NCI-H1436 treated with DMSO at 0.1 percent for 48 hours (cell line): ENCODE measurements around the gene CPSF3.

ENCODE experiments used
- DNase-seq: peaks from one replicate; lab custom pipeline; 2025; lab: John Stamatoyannopoulos, UW

The CPSF3 gene

GRCh38 chr2:9423100-9423921 is at the start of gene CPSF3, which contains the start of gene ITGB1BP1:
TSS of gene CPSF3 (plus strand) at chr2:9423654. CDS start at chr2:9423774, 120 bp downstream.
TSS of gene ITGB1BP1 (minus strand) at chr2:9423528. CDS start at chr2:9418697, 4,831 bp downstream.
- peak; percentile 67 for DNase-seq

DNA sequence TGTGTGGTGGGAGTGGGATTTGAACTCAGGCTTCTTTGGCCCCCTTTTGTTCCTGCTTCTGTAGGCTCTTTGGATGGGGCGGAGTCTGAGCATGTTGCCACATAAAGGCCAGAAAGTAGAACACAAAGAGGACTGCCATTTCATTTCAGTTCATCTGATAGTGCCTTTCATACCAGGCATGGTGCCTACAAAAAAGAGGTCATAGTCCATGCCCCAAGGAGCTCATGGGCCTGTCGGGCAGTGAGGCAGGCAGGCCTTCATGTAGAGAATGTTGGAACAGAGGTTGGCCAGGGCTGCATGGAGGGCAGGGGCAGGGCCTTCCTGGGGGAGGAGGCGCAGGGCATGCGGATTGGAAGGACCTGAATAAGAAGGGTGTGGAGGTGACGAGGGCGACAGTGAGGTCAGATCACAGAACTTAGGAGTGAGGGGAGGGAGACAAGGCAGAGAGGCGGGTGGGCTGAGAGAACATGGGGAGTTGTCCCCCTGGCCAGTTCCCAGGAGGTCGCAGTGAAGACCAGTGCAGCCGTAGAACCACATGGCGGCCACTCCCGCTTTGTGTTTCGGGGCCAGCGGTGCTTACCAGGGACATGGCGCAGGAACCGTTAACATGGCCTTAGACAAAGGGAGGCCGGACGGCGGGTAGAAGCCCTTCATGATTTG is 49.3 kb upstream of the CPSF3 start:
- no peak for DNase-seq

GRCh38 chr2:9375857-9376428 is 47.5 kb upstream of the CPSF3 start:
- DNase-seq, result no peak

- no peak for DNase-seq
Measured at GRCh38 chr2:9377461-9378097, 45.9 kb upstream of the CPSF3 start.

GRCh38 chr2:9378433-9379390 is 44.7 kb upstream of the CPSF3 start:
- DNase-seq, result no peak

- no peak for DNase-seq
Measured at GRCh38 chr2:9379391-9379755, 44.1 kb upstream of the CPSF3 start.

- DNase-seq, result no peak
Measured at GRCh38 chr2:9380702-9381628, 42.5 kb upstream of the CPSF3 start.

GRCh38 chr2:9382604-9383235 is 40.7 kb upstream of the CPSF3 start:
- no peak for DNase-seq

DNA sequence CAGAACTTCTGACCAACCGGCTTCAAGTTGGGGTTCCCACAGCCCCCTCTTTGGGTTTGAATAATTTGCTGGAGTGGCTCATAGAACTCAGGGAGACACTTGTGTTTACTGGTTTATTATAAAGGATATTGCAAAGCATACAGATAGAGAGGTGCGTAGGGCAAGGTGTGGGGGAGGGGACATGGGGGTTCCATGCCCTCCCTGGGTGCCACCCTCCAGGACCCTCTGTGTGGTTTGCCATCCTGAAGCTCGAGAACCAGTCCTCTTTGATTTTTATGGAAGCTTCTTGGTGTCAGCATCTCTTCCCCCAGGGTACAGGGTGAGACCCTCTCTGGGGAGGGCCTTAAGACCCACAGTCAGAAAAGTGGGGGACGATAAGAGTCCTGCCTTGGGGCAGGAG is 38.9 kb upstream of the CPSF3 start:
- DNase-seq, result no peak

DNA sequence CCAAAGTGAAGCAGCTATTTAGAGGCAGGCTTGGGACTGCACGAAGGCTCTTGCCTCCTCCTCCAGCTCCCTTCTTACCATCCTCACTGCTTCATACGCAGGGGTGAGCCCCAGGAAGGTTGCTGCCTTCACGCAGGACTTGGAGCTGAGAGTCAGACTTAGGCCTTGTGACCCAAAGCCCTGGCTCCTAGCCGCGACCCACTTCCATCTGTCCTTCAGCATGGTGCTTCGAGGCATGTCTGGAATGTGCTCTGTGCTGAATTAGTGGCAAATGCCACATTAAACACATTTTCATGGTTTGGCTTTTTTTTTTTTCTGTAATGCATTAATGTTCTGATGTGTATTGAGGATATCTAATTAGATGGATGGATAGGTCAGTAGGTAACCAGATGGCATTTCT is 37.6 kb upstream of the CPSF3 start:
- no peak for DNase-seq

DNA sequence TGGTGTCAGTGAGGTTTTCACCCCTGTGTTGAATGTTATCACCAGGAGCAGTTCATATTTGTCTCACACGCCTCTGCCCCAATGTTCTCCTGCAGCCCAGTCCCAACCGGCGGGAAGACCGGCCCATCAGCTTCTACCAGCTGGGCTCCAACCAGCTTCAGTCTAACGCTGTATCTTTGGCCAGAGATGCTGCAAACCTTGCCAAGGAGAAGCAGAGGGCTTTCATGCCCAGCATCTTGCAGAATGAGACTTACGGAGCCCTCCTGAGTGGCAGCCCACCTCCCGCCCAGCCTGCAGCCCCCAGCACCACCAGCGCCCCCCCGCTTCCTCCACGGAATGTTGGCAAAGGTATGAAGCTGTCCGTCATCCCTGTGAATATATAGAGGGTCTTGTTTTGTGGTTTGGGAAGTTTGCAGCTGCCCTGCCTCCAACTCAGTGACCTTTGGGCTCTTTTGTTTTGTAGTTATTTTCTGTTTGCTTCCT is 35.2 kb upstream of the CPSF3 start:
- no peak for DNase-seq

- no peak for DNase-seq
Measured at GRCh38 chr2:9388950-9389911, 34.2 kb upstream of the CPSF3 start.

DNA sequence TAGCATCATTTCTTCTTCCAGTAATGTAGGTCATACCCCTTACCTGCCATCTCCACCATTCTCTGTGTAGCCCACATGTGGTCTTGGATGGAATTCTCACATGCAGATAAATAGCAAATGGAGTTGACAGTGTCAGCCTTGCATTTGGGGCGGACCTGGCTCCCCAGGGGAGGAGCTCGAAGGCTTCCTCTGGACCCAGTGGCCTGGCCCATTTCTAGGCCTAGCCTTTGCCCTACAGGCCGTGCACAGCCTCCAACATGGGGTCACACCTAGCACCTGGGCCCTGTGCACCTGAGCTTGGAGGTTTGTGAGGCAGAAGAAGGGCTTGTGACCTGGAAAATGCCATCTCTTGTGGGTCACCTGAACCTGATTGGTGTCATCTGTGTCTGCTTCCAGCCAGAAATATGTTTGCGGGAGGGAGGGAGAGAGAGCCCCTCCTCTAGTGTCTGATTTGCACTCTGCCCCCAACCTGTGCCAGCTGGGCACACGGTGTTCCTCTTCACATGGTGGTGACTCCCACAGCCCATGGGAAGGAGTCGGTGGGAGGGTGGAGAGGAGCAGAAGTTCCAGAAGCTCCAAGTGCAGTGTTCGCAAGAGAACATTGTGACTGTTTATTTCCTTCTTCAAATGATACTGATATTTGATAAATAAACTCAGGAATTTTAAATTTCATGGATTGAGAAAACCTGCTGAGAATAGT is 33.2 kb upstream of the CPSF3 start:
- no peak for DNase-seq

DNA sequence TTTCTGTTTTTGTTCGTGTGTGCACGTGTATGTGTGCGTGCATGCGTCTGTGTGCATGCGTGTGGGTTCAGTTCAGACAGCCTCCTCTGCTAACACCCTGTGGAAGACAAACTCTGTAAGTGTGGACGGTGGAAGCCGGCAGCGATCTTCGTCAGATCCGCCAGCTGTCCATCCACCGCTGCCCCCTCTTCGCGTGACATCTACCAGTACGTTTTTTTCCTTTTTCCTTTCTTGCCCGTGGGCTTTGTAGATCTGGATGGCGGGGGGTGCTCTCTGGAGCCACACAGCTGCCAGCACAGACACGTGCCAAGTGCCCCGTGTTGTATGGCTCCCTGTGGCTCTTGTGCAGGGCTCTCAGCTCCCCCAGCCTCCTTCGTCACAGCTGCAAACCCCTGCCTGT is 32.5 kb upstream of the CPSF3 start:
- DNase-seq, result no peak

DNA sequence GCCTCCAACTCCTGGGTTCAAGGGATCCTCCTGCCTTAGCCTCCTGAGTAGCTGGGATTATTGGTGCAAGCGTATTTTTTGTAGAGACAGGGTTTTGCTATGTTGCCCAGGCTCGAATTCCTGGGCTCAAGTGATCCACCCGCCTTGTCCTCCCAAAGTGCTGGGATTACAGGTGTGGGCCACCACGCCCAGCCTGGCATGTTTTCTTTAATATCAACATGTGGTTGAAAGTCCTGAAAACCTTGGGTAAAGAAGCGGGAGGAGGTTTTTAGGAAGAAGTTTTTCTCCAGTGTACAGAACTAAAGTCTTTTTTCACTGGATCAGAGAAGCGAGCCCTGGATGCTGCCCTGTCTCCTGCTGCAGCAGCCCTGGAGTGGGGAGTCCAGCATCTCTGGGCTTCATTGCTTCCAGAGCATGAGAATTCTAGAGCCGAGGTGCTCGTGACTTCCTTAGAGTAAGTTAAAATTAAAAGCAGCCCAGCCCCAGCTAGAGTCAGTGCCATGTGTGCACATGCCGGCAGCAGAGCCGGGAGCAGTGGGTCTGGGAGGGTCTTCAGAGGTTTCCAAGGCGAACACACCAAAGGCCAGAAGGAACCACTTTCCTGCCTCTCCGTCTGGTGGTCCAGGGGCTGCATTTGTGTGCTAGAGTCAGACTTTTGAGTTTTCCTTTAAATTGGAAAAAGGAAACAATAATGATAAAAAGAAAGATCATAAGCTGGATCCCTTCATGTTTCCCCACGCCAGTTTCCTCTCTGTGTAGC is 31.3 kb upstream of the CPSF3 start:
- DNase-seq, result no peak

DNA sequence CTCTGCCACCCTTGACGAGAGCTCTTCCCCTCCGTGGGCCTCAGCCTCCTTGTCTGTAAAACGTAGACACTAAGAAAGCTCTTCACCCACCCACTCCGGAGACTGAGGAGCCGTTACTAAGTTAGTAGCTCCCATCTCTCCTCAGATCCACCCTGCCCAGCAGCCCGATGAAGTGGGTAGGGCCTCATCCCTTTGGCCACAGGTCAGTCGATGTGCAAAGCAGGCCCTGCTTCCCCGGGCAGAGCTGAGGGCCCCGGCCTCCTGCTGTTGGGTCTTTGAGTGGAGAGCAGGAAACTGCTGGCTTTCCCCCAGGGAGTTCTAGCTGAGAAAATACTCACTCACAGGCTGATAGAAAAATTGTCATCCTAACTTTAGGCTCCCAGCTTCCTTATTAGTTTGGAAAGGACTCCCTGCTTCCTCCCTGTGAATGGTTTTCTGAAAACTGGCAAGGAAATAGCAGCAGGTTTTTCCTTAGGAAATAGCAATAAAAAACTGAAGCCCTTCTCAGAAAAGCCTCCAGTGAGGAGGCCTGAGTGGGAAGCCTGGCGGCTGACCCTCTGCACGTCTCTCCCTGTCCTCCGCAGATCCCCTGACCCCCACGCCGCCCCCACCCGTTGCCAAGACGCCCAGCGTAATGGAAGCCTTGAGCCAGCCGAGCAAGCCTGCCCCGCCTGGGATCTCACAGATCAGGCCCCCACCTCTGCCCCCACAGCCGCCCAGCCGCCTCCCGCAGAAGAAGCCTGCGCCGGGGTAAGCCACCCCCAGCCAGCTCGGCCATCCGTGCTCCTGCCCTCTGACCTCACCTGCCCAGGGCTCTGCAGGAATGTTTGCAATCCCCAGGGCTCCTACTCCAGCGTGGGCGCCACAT is 30.3 kb upstream of the CPSF3 start:
- DNase-seq, result no peak
